ENCODE measurements around the gene MAP3K8.

MAP3K8 gene

DNA sequence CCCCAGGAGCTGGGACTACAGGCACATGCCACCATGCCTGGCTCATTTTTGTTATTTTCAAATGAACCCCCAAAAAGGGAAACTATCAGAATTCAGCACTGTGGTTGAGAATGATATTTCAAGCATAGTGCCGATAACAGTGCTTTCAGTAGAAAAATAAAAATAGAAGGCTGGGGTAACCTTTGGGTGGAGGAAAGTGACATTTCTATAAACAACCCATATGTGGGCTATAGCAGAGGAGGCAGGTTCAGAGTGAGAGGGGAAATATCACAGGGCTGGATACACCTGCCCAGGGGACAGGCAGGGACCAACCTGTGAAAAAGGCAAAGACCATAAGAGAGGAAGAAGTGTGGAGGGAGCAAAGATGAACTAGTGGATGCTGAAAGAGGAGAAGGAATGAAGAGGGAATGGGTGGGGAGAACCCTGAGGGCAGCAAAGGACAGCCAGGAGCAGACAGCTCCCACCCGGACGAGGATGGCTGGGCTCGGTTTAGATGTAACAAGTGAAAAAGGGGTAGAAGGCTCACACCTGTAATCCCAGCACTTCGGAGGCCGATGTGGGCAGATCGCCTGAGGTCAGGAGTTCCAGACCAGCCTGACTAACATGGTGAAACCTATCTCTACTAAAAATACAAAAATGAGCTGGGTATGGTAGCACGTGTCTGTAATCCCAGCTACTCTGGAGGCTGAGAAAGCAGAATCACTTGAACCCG is 56.5 kb downstream of the MAP3K8 start:
- DNase-seq (ENCODE audit: low spot score) = no peak

DNA sequence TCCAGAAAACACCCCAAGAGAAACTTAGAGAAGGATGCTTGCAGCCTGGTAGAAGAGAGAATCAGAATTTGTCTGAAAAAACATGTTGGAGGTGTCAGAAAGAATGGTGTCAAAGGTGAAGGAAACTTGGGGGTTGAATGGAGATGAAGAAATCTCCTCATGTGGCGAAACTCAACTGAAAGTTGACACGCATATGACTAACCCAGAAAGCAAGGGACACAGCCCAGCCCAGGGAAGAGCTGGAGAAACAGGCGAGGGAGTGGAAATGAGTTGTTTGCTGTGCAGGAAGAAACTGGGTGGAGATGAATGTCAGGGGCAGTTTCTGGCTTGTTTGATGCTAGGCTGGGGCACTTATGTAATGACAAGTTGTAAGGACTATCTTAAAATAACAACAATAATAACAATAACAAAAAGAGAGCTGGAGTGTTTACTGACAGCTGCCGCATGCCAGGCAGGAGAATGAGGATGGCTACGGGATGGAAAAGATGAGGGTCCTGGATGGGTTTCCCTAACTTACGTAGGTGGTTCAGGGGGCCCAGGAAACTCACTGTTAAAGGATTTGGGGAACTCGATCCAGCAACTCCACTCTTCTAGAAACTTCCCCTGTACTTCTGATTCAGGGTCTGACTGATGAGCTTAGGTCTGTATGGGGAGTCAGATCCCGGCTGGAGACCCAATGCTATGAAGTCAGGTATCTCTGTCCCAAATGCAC is 57.4 kb downstream of the MAP3K8 start:
- DNase-seq (ENCODE audit: low spot score) = peak; percentile 70

DNA sequence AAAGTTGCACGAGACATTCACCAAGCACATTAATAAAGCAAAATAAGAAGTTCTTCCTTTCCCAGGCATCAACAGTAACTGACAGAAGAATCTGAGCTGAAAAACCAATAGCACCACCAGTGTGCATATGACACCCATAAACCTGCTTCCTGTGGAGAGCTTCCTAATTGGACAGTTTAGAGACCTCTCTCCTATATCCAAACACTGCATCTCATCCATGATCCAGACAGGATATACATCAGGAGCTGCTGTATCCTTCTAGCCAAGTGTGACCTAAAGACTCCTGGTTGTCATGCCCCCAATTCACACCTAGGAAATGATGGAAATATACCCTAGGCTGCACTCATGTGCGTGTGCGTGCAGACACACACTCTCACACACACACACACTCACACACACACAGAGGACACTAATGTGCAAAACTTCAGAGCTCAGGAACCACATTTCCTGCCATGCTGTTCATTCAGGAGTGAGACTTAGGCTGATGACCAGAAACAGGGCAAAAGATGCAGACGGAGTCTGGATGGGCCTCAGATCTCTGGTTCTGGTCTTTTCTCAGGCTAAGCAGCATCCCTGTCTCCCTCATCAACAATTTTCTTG is 58.0 kb downstream of the MAP3K8 start:
- DNase-seq (ENCODE audit: low spot score) = no peak

DNA sequence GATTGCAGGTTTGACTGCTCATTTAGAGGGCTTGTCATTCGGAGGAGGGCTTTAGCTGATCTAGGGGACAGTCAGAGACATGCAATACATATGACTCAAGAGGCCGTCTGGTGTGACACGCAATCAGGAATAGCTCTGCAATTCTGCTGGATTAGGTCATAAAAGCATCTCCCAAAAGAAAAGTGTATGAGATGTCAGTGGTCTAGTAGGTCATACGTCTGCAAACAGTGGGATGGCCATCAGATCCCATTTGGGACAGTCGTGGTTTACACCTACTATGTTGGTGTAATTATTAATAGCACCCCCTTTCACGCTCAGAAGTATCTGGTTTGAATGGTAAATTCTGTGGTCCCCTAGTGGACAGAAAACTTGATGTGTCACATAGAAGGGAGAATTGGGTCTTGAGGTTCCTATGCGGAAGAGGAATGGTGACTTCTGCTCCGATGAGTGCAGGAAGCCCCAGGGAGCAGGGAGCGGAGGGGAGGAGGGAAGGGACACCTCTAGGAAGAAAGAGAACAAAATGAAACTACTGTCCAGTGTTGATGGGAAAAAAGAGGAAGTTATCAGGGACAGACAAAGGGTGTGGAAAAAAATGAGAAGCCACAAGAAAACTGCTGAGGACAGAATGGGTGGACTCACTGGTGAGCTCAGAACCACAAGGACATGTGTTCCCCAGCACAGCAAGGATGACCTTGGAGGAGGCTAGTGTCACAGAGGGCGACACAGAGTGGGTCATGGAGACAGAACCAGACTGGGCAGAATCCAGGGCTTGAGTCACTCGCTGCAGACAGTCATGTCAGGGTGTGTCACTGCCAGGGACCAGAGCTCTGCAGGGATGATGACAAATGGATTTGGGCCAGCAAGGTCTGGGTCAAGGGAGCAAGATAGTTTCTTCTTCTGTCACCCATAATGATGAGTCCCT is 59.9 kb downstream of the MAP3K8 start:
- peak; percentile 75 for DNase-seq (ENCODE audit: low spot score)

DNA sequence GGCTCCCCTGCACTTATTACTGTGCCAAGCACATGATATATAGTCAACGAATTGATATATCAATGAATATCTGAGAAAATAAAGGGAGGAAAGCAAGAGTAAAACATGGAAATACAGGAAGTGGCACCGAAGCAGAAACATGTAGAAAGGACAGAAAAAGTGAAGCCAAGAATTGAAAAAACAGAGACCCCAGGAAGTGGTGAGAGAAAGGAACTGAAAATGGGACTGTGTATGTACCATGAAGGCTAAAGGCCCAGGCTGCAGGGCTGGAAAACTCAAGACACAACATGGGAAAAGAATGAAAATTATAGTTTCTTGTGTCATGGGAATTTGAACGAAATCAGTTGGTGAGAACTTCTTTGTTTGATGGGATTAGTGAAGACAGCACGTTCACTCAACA is 60.6 kb downstream of the MAP3K8 start:
- DNase-seq (ENCODE audit: low spot score) = no peak

DNA sequence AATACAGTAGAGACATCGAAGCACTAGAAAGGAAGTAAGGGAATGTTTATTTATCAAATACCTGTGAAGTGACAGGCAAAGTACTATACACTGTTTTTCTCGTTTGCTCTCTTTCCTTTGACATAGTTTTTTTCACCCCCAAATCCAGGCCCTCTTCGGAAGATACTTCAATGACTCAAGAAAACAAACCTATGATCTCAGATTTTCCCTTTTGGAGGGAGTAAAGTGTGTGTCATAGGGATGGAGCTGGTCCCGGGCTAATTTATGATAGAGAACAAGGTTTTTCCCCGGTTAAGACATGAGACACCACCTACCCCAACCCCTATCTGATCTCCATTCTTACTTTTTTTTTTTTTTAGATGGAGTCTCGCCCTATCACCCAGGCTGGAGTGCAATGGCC is 61.7 kb downstream of the MAP3K8 start:
- DNase-seq (ENCODE audit: low spot score) = no peak

DNA sequence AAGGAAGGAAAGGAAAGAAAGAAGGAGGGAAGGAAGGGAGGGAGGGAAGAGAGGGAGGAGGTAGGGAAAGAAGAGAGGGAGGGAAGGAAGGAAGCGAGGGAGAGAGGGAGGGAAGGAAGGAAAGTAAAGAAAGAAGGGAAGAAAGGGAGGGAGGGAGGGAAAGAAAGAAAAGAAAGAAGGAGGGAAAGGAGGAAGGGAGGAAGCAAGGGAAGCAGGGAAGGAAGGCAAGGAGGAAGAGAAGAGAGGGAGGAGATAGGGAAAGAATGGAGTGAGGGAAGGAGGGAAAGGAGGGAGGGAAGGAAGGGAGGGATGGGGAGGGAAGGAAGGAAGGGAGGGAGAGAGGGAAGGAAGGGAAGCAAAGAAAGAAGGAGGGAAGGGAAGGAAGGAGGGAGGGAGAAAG is 65.8 kb downstream of the MAP3K8 start:
- DNase-seq (ENCODE audit: low spot score) = no peak

DNA sequence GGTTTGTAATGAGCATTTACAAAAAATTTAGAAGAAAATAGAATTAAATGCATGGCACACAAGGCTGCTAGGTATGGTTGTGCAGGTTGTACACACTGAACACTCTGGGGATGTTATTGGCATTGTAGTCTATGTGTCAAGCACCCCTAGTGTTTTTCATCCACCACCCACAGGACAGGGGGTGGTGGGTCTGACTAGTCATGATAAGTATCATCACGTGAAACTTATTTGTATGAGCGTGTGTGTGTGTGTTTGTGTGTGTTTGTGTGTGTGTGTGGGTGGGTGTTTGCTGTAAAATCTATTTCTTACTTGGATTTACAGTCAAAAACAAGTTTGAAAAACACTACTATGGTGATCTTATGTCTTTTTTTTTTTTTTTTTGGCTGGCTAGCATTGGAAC is 66.5 kb downstream of the MAP3K8 start:
- DNase-seq (ENCODE audit: low spot score) = no peak

DNA sequence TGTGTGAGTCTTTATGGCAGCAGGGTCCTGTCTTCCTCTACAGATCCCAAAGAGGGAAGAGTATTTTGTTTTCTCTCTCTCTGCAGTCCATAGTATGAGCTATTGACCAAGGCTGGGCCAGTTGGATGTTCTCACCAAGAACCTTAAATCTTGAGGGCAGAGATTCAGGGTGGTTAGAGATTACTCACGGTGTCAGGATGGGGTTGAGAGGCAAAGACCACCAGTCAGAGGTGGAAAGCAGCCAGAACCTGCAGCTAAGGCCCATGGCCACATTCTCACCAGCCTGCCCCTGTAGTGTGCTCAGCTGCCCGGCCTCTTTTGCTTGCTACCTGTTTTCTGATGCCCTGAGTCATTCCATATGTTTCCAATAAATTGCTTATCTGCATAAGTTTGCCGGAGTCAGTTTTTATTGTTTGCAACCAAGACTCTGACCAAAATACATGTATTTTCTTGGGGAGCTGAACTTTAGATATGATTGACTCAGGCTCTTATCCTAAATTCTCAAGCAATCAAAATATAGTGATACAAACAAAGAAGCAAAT is 67.0 kb downstream of the MAP3K8 start:
- no peak for DNase-seq (ENCODE audit: low spot score)

DNA sequence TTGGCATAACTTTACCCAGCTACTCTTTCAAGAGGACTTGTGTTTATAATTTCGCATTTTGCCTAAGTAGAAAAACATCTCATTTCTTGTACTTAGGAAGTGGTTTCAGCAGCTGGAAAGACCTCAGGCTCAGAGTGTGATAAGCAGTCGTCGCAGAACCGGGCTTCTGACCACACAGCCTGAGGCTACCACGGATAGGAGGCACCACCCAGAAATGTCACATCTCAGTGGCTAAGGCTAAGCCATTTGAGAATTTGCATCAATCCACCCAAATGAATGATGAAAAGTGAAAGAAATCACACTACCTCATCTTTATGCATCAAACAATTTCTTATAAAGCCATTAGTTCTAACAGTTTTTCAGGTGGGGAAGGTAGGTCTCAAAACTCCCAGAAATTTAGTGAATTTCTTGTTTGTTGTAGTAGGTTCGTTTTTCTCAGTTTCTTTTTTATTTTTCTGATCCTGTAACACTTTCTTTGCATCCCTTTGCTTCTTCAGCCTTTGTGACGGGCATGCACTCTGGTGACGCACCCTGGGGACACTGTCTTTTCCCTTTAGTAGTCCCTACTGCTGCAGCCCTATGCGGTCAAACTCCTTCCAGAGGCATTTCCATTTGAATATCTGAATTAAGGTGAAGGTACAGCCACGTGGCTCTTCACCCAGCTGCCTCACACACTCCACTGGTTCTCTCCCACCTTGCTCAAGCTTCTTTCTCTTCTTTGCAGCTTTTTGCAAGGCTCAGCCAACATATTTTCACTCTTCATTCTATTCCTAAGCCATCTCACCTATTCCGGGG is 68.5 kb downstream of the MAP3K8 start:
- DNase-seq (ENCODE audit: low spot score) = peak; percentile 73

DNA sequence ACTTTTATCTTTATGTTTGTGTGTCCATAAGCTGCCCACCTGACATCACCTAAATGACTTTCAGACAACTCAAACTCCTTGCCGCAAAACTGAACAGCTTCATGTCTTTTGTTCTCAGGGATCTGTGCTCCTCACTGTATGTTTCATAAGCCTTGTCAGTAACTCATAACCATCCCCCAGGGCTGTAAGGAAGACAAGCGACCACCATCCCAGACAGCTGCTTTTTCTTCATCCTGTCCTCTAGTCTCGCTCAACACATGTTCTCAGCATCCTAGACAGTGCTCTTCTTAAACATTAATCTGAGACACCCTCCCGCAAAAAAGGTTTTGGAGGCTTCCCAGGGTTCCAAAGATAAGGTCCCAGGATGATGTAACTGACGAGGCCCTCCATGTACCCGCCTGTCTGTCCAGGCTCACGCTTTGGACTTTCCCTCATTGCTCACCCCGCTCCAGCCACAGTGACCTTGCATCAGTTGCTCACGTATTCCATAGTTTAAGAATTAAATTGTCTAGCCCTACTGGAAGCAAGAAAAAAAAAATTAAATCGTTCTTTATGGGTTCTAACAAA is 69.8 kb downstream of the MAP3K8 start:
- no peak for DNase-seq (ENCODE audit: low spot score)

DNA sequence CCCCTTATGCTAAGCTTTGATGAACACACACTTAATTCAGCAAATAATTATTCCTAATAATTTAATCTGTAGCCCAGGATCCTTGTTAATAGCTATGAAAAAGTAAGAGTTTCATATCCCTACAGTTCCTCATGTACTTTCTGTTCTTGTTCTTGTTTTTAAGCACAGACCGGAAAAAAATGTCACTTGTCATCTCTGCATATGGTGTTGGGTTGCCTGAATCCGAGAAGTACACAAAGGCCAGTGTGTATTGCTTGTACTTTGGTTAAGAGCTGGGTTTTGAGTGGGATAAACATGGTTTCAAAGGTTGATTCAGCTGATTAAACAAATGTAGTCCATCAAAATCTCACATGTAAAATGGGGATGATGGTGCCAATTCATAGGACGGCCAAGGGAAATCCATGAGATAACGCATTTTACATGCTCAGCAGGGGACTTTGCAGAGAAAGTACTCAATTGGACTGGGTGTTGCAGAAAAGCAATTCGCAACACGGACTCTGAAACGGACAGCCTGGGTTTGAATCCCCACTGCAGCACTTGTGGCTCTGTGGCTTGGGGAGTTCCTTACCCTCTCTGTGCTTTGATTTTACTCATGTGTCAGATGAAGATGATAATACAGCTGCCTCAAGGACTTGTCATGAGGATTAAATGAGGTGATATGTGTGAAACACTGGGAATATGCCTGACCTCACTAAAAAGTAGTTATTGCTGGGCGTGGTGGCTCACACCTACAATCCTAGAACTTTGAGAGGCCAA is 71.7 kb downstream of the MAP3K8 start:
- no peak for DNase-seq (ENCODE audit: low spot score)

DNA sequence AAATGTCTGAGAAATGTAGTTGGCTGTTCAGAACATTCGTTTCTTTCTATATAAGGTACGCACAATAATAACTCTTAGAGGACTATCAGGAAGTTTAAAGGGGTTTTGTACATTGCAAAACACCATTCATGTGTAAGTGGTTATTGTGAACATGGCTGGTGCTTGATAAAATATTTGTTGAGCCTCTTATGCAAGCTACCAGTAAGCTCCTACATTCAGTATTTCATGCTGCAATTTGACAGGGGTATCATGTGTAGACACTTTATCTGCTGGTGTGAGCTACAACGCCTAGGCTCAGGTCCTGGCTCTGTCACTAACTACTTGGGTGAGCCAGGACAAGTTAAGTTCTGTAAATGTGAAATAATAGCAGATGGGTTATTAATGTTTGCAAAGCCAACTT is 75.5 kb downstream of the MAP3K8 start:
- no peak for DNase-seq (ENCODE audit: low spot score)

DNA sequence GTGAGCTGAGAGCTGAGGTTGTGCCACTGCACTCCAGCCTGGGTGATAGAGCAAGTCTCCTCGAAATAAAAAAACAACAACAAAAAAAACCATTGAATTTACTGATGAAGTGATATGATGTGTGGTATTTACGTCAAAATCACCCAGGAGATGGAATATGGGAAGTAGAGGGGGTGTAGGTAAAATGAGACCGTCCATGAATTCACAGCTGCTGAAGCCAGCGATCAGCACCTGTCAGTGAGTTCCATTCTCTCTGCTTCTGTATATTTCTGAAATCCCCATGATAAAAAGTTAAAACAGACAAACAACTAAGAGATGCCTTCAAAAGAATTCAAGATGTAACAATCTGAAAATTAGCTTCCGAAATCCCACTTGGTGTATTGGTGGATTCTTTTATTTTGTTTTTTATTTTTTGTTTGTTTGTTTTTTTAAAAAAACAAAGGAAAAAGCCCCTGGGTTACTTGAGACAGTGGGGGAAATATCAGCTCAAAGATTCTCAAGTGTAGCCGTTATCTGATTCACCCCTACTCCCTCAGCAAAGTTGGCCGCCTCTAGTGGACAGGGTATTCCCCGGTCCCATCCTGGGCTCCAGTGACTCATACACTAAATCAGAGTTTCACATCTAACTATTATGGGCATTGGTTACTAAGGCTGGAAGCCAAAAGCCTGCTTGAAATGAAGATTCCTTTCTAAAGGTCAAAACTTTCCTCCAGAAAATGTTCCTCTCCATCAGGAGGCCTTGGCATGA is 76.4 kb downstream of the MAP3K8 start:
- DNase-seq (ENCODE audit: low spot score) = peak; percentile 80

DNA sequence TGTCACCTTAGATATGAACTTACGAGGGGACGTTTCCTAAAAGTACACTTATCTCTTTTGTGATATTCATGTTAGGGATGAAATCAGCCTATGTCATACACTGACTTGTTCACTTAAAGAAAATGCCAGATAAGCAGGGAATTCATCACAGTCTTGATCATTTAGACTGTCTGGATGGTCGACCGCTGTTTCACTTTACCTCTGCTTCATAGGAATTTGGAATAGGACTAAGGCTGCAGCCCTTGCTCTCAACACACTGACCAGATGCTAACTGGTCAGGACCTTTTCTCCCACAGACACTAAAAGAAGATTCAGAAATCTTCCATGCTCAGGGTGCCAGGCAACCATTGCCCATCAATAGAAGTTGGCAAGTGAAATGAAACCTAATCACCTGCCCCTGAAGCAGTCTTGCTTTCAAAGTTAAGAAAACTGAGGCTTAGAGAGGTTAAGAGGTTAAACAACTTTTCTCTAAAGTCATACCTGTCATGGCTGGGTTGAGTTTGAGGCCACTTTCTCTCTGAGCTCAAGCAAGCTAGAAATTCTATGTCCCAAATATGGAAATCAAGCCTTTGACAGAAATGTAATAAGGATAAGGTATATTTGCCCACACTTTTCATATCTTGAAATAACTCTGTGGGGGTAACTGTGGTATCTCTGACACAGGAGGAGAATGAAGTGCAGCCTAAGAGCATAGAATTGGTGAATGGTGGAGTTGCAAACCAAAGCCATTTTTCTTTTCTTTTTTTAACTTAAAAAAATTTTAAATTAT is 77.1 kb downstream of the MAP3K8 start:
- DNase-seq (ENCODE audit: low spot score) = no peak

Measured in AG20443 (cell line).